Muscle layer of duodenum (tissue), 2 donors: ENCODE data around the gene TBRG4.

ENCODE experiments used
- H3K27ac ChIP-seq: one replicate; pipeline ENCODE4 v1.7.0; 2013; ENCODE audit warnings: mild to moderate bottlenecking, low read length
- H3K27me3 ChIP-seq: one replicate; pipeline ENCODE4 v1.7.0; 2013; ENCODE audit warnings: low read depth, mild to moderate bottlenecking, control low read depth, low read length
- H3K36me3 ChIP-seq, 2 donors: one replicate each; pipeline ENCODE4 v1.7.0; 2013; ENCODE audit warnings: low read length in 2 of 2, control low read depth in 1 of 2, mild to moderate bottlenecking in 1 of 2; ENCODE audit not compliant: insufficient read depth in 2 of 2, control insufficient read depth in 1 of 2
- H3K4me1 ChIP-seq, 2 donors: one replicate each; pipeline ENCODE4 v1.7.0; 2013; ENCODE audit warnings: low read length in 2 of 2, mild to moderate bottlenecking in 2 of 2, control low read depth in 1 of 2, moderate library complexity in 1 of 2; ENCODE audit not compliant: insufficient read depth in 2 of 2, control insufficient read depth in 1 of 2
- H3K4me3 ChIP-seq, 2 donors: one replicate each; pipeline ENCODE4 v1.7.0; 2013; ENCODE audit warnings: low read length in 2 of 2, low read depth in 1 of 2, mild to moderate bottlenecking in 1 of 2
- H3K9me3 ChIP-seq, 2 donors: one replicate each; pipeline ENCODE4 v1.7.0; 2013; ENCODE audit warnings: low read length in 2 of 2, control low read depth in 1 of 2, mild to moderate bottlenecking in 1 of 2; ENCODE audit not compliant: control insufficient read depth in 1 of 2
- donor health status: healthy.

The TBRG4 gene

GRCh38 chr7:45112648-45113047 lies 1.2 kb upstream of the TBRG4 start:
- no peaks in the 10 kb centered on the region for H3K27me3 ChIP-seq
- H3K4me1 ChIP-seq: peaks cover 4 to 39% of the 10 kb centered on the region in 2 donors
- H3K9me3 ChIP-seq: no peaks in the 10 kb centered on the region
- H3K27ac ChIP-seq: no peak overlapping the region
- peak overlapping the region in 1 of 2 donors; percentile 86 for H3K4me3 ChIP-seq
- peaks cover 12 to 19% of the 10 kb centered on the region in 2 donors for H3K36me3 ChIP-seq

DNA sequence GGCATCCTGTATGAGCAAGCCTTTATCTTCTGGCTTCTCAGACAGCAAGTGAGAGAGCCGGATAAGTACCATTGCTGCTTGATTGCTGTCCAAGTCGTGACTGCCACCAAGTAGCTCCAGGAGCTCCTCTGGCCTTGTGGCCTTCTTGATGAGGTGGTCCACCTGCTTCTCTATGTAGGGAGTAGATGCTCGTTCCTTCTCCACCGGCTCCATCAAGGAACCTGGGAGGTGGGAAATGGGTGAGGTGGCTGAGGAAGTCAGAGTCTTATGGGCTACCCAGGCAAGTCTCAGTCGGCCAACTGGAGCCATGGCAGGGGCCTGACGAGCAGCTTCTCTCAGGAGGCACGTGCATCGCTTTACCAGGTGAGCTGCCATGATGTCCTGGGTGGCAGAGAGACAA lies 2.6 kb downstream of the TBRG4 start:
- Histone ChIP-seq H3K27me3 (no peaks in the 10 kb centered on the region), H3K36me3 (peaks cover 50 to 57% of the 10 kb centered on the region in 2 donors), H3K4me1 (peaks cover 4 to 51% of the 10 kb centered on the region in 2 donors), H3K9me3 (no peaks in the 10 kb centered on the region), H3K27ac (no peak overlapping the region), H3K4me3 (no peak overlapping the region)

DNA sequence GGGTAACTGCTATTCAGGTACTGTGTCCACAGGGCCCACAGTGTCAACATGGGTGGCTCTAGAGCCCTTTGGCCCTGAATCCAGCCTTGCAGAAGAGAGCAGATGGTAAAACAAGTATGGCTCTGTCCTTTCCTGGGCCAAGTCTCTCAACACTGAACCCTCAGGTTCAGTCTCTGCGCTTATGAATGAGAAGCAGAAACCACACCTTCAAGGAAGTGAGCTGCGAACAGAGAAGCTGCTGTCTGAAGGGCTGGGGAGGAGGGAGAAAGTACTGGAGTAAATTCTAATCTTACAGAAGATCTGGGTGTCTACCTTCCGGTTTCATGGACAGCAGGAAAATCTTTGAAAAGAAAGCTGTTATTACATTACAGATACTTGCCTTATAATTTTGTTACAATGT lies 4.1 kb downstream of the TBRG4 start:
- H3K36me3 ChIP-seq: peaks cover 65 to 72% of the 10 kb centered on the region in 2 donors
- no peaks in the 10 kb centered on the region for H3K9me3 ChIP-seq
- H3K4me1 ChIP-seq: peaks cover 4 to 46% of the 10 kb centered on the region in 2 donors
- H3K27ac ChIP-seq: no peak overlapping the region
- no peaks in the 10 kb centered on the region for H3K27me3 ChIP-seq
- H3K4me3 ChIP-seq: no peak overlapping the region

DNA sequence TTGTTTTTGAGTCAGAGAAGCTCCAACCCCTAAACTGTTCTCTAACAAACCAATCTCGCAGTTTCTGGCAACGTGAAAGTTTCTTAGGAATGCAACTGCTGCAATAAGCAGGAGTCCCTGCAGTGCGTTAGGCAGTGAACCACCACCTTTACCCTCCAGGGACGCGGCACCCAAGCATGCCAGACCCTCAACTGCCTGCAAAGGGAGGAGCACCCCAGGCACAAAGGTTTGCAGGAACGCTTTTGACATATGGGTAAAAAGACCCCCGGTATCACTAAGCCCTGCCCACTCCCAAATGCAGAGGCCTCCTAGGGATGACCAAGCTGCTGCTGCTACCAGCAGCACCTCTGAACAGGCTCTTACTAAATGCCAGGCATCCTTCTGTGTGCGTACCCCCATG lies 4.7 kb downstream of the TBRG4 start:
- H3K4me3 ChIP-seq: no peak overlapping the region
- no peak overlapping the region for H3K27ac ChIP-seq
- H3K4me1 ChIP-seq: peaks cover 4 to 43% of the 10 kb centered on the region in 2 donors
- H3K9me3 ChIP-seq: no peaks in the 10 kb centered on the region
- H3K36me3 ChIP-seq: peaks cover 70 to 77% of the 10 kb centered on the region in 2 donors
- H3K27me3 ChIP-seq: no peaks in the 10 kb centered on the region

- Histone ChIP-seq H3K27me3 (no peaks in the 10 kb centered on the region), H3K4me1 (peaks cover 4 to 42% of the 10 kb centered on the region in 2 donors), H3K36me3 (peaks cover 82 to 88% of the 10 kb centered on the region in 2 donors), H3K4me3 (no peak overlapping the region), H3K27ac (no peak overlapping the region), H3K9me3 (no peaks in the 10 kb centered on the region)
These were observed 5.8 kb downstream of the TBRG4 start for GRCh38 chr7:45105588-45106188.

GRCh38 chr7:45104844-45105587 lies 6.5 kb downstream of the TBRG4 start:
- Histone ChIP-seq H3K4me3 (no peak overlapping the region), H3K4me1 (peaks cover 4 to 36% of the 10 kb centered on the region in 2 donors), H3K36me3 (peaks cover 88 to 95% of the 10 kb centered on the region in 2 donors), H3K27ac (no peak overlapping the region), H3K27me3 (no peaks in the 10 kb centered on the region), H3K9me3 (no peaks in the 10 kb centered on the region)

DNA sequence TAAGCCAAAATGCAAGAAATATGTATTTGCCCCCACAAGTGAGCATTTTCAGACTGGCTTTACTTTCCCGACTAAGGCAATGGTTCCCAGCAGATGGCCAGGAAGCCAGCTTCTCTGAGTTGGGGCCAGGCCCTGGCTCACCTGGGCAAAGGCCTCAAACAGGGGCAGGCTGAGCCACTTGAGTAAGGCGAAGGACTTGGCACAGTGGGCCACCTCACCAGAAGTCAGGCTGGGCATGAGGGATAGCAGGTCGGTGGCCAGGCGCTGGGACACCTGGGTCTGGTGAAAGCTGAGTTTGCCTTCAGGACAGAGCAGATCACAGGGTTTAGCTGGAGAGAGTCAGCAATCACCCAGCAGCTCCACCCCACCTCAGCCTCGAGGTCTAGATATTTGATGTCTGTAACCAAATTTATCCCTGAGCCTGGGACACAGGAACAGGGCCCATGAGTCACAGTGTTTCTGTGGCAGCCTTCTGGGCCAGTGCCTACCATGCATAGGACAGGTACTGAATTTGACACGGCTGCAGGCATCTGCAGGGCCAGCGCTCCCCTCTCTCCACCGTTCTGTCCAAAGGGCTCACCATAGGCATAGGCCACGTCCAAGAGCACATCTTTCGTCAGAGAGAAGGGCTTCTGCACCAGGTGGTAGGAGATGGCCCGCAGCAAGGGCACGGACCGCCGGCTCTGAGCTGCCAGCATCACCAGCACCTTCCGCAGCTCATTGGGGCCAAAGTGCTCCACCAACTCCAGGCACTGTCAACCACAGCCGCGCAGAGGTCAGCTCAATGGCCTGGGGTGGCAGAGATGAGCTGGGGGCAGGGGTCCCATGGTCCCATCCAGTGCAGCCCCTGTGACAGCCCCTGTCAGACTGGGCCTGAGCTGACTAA lies 7.3 kb downstream of the TBRG4 start:
- H3K9me3 ChIP-seq: no peaks in the 10 kb centered on the region
- peaks cover 96 to 100% of the 10 kb centered on the region in 2 donors for H3K36me3 ChIP-seq
- no peak overlapping the region for H3K4me3 ChIP-seq
- no peak overlapping the region for H3K27ac ChIP-seq
- H3K4me1 ChIP-seq: peaks cover 4 to 27% of the 10 kb centered on the region in 2 donors
- H3K27me3 ChIP-seq: no peaks in the 10 kb centered on the region

GRCh38 chr7:45102785-45103712 lies 8.4 kb downstream of the TBRG4 start:
- Histone ChIP-seq H3K27ac (no peak overlapping the region), H3K27me3 (no peaks in the 10 kb centered on the region), H3K4me1 (peaks cover under 1 to 16% of the 10 kb centered on the region in 2 donors), H3K4me3 (no peak overlapping the region), H3K36me3 (peaks cover 91% of the 10 kb centered on the region in 2 donors), H3K9me3 (no peaks in the 10 kb centered on the region)

- Histone ChIP-seq H3K27ac (no peak overlapping the region), H3K4me1 (peaks cover 0 to 3% of the 10 kb centered on the region in 2 donors), H3K4me3 (no peak overlapping the region), H3K27me3 (no peaks in the 10 kb centered on the region), H3K36me3 (peaks cover 79 to 80% of the 10 kb centered on the region in 2 donors), H3K9me3 (no peaks in the 10 kb centered on the region)
These were observed 9.7 kb downstream of the TBRG4 start for GRCh38 chr7:45101748-45102147.

DNA sequence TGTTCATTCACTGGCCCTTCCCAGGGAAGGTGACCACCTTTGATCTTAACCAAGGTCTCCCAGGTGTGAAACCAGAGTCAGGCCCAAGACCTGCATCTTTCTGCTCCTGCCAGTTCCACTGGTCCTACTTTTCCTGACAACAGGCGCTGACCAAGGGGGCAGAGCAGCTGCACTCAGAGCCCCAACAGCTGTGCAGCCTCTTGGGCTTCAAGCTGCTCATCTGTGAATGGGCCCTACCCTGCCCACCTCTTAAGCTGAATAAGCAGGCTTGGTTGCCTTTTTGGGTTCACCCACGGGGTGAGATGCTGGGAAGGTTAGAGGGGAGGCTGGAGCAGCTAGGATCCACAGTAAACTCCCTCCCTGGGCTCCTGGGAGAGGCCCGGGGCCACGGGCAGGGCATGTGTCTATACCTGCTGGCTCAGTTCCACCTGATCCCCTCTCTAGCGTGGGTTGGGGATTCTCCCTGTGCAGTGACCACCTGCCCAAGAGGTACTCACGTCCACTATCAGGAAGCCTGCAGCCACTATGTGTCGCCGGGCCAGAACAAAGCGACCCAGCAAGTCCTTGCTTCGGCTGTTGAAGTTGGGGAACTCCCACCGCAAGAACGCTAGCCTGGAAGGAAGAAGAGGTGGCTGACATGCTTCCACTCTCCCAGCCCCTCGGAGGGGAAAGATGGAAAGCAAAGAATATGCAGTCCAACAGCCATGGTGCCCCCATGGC lies 10.6 kb downstream of the TBRG4 start:
- H3K4me1 ChIP-seq: no peaks in the 10 kb centered on the region
- H3K36me3 ChIP-seq: peaks cover 71 to 72% of the 10 kb centered on the region in 2 donors
- no peak overlapping the region for H3K4me3 ChIP-seq
- no peaks in the 10 kb centered on the region for H3K9me3 ChIP-seq
- no peak overlapping the region for H3K27ac ChIP-seq
- H3K27me3 ChIP-seq: no peaks in the 10 kb centered on the region
